ENCODE measurements around the gene CLNK. TPM values are rescaled to one million over a fixed set of nuclear protein-coding genes. Genes with fewer than 3 reads are reported as not detected.
A peak's percentile ranks its signal among the peaks of the same experiment; 100 is the strongest.

The CLNK gene
- total and polyA plus RNA-seq, 2 of the 8 experiments (the other 6 are each of a cell fraction or from before 2014, with no cell fraction given): not detected

DNA sequence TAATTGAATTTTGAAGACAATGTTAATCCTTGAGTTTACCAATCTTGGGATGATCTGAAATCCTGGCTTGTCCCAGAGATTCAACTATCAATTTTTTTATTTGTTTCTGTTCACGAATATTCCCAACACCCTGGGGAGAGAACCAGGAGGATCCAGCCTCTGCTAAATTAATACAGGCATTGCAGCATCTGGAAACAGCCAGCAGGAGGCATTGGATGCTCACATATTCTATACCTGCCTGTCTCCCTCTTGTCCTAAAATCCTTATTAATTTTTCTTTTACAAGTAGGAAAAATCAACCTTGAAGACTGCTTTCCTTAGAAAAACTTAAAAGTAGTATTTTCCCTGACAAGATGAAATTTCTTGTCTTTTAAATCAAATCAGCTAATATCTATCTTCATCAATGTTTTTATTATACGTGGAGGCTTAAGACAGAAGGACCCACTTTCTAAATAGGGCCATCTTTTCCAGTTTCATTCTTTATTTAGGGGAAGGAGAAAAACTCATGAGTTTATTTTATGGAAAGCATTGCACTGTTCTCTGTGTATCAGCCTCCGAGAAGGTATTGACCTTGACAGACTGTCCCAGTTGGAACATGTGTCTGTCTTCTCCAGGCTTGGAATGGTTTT, 102.4 kb downstream of the CLNK start:
- WGBS, 2 experiments (ENCODE audit: extremely low coverage in 1 of 2, insufficient coverage in 1 of 2, insufficient read length in 1 of 2, insufficient replicate concordance in 2 of 2, low coverage in 1 of 2, low lambda C conversion rate in 2 of 2, missing lambda C conversion rate in 1 of 2): 71% methylated on average over 3 of the region's 3 CpGs; no CpG with 5 or more reads in 1 of the 2 experiments
- Histone ChIP-seq H3K27ac (ENCODE audit: low read depth, low read length) (no peak overlapping the region), H3K79me2 (ENCODE audit: control insufficient read depth in 1 of 2, insufficient read depth in 2 of 2, low read length in 2 of 2) (no peaks in the 10 kb centered on the region), H3K4ac (replicated peaks; ENCODE audit: insufficient read length, low read depth, low read length) (no peak overlapping the region), H2BK120ac (replicated peaks; ENCODE audit: low read depth, low read length) (no peak overlapping the region), H3K23me2 (ENCODE audit: low read depth, low read length) (no peaks in the 10 kb centered on the region), H4K5ac (ENCODE audit: insufficient read length, low read depth, low read length) (no peak overlapping the region), H2BK12ac (ENCODE audit: low read depth, low read length) (no peak overlapping the region), H3K79me1 (ENCODE audit: low read depth, low read length) (no peaks in the 10 kb centered on the region), H2AK5ac (ENCODE audit: low read depth, low read length) (no peak overlapping the region), H2BK15ac (ENCODE audit: low read length) (no peak overlapping the region), H3K4me3 (ENCODE audit: extremely low read depth in 1 of 4, insufficient read depth in 2 of 4, low read depth in 3 of 4, low read length in 4 of 4) (no peak overlapping the region), H3K4me1 (replicated peaks in 1 of 4; ENCODE audit: control insufficient read depth in 3 of 4, insufficient read depth in 4 of 4, low read length in 3 of 4) (no peaks in the 10 kb centered on the region), H2BK20ac (ENCODE audit: low read length) (no peak overlapping the region), H3K27me3 (replicated peaks in 1 of 4; ENCODE audit: control insufficient read depth in 3 of 4, extremely low read depth in 1 of 4, insufficient read depth in 3 of 4, low read length in 3 of 4) (no peaks in the 10 kb centered on the region), H4K20me1 (replicated peaks in 1 of 2; ENCODE audit: control insufficient read depth in 1 of 2, insufficient read depth in 2 of 2, low read length in 2 of 2) (no peaks in the 10 kb centered on the region), H3K14ac (ENCODE audit: insufficient read length) (no peak overlapping the region), H3K4me2 (ENCODE audit: insufficient read depth in 1 of 2, low read depth in 2 of 2, low read length in 2 of 2) (no peak overlapping the region), H3K9me3 (ENCODE audit: insufficient read depth in 2 of 2, low read depth in 1 of 2, low read length in 1 of 2) (no peaks in the 10 kb centered on the region), H2AFZ (ENCODE audit: low read length) (no peak overlapping the region), H3K23ac (ENCODE audit: insufficient read length) (no peak overlapping the region), H4K8ac (ENCODE audit: extremely low read depth, insufficient read depth, low read length) (no peak overlapping the region), H4K91ac (replicated peaks; ENCODE audit: insufficient read length, low read length) (no peak overlapping the region), H3K36me3 (ENCODE audit: control insufficient read depth in 2 of 4, insufficient read depth in 4 of 4, low read length in 3 of 4) (no peaks in the 10 kb centered on the region), H3K56ac (replicated peaks; ENCODE audit: insufficient read length, low read depth, low read length) (no peak overlapping the region), H2BK5ac (ENCODE audit: low read depth, low read length) (no peak overlapping the region), H3K9ac (replicated peaks in 1 of 4; ENCODE audit: extremely low read depth in 1 of 4, low read depth in 3 of 4, low read length in 3 of 4) (no peak overlapping the region), H3K18ac (ENCODE audit: extremely low read depth, low read length) (no peak overlapping the region)
- DNase-seq (ENCODE audit: low read depth in 1 of 2, low spot score in 2 of 2) (no peak), FAIRE-seq (no peak)
- CTCF ChIA-PET (ENCODE audit: partially characterized antibody): interaction anchor here (0.7 to 2.5 kb wide), 12 partner anchors 13 to 1460 kb away, joined by 3 to 8 read pairs (median 3); no protein-coding TSS in a partner anchor
- TF ChIP-seq RAD21 (IDR thresholded peaks at IDR 0.05 in 1 of 2, conservative IDR thresholded peaks at IDR 0.05 in 1 of 2; ENCODE audit: low read depth in 2 of 2, low read length in 2 of 2) (peak; percentile 92 to 93), KDM1A (IDR thresholded peaks at IDR 0.05; ENCODE audit: borderline replicate concordance, low read length) (no peak), CTCF (IDR thresholded peaks at IDR 0.05; ENCODE audit: control extremely low read depth in 1 of 3, insufficient read depth in 1 of 3, low read depth in 1 of 3, low read length in 3 of 3) (peak; percentile 17 to 74 (median 71))
- POLR2A ChIA-PET (ENCODE audit: partially characterized antibody): no interaction called here
